SK-N-SH treated with all-trans-retinoic acid at 6 μM for 48 hours (cell line): ENCODE measurements around the gene ABCB10.
"Not testable (repeated sequence)": the region's sequence is repeated elsewhere in the genome, so short reads cannot be mapped to it uniquely, and the experiment has no call there.

Source experiments
- ATAC-seq: fragments of 200-7000 bp; cut with Tn5 transposase; 3 replicates; pipeline ENCODE4 v1.9.1; 2020; ENCODE audit warnings: mild to moderate bottlenecking, moderate library complexity
- ARNTL ChIP-seq: fragments of 450-650 bp; formaldehyde crosslinking; IDR thresholded peaks from 2 replicates; pipeline ENCODE4 v1.5.0; 2020; ENCODE audit warnings: low read depth, mild to moderate bottlenecking, moderate library complexity, borderline replicate concordance
- BACH2 ChIP-seq: fragments of 250-450 bp; sonication (Bioruptor Pico); IDR thresholded peaks from 2 replicates; pipeline ENCODE4 v1.9.0; 2021; ENCODE audit warnings: mild to moderate bottlenecking, borderline replicate concordance
- CREB5 ChIP-seq: fragments of 250-450 bp; sonication (Bioruptor Pico); IDR thresholded peaks from 2 replicates; pipeline ENCODE4 v1.5.1; 2020; ENCODE audit warnings: low read depth, mild to moderate bottlenecking, moderate library complexity
- CSDC2 ChIP-seq: fragments of 250-450 bp; sonication (Bioruptor Pico); IDR thresholded peaks from 2 replicates; pipeline ENCODE4 v1.5.0; 2020; ENCODE audit warnings: mild to moderate bottlenecking, moderate library complexity
- ESRRG ChIP-seq: fragments of 250-450 bp; sonication (Bioruptor Pico); IDR thresholded peaks from 2 replicates; pipeline ENCODE4 v1.6.1; 2021; ENCODE audit warnings: mild to moderate bottlenecking
- GLIS3 ChIP-seq: fragments of 250-450 bp; sonication (Bioruptor Pico); IDR thresholded peaks from 2 replicates; pipeline ENCODE4 v1.5.0; 2020; ENCODE audit warnings: mild to moderate bottlenecking, moderate library complexity
- ISL1 ChIP-seq: fragments of 250-450 bp; sonication (Bioruptor Pico); IDR thresholded peaks from 2 replicates; pipeline ENCODE4 v2.1.2; 2022; ENCODE audit warnings: mild to moderate bottlenecking, moderate library complexity
- OSR1 ChIP-seq: fragments of 250-450 bp; sonication (Bioruptor Pico); IDR thresholded peaks from 2 replicates; pipeline ENCODE4 v1.8.0; 2022; ENCODE audit warnings: moderate library complexity, mild to moderate bottlenecking, inconsistent platforms
- PATZ1 ChIP-seq: fragments of 250-450 bp; sonication (Bioruptor Pico); IDR thresholded peaks from 2 replicates; pipeline ENCODE4 v1.8.0; 2020; ENCODE audit warnings: mild to moderate bottlenecking, moderate library complexity, borderline replicate concordance
- PPARA ChIP-seq: fragments of 250-450 bp; sonication (Bioruptor Pico); IDR thresholded peaks from 2 replicates; pipeline ENCODE4 v1.5.0; 2020; ENCODE audit warnings: mild to moderate bottlenecking, borderline replicate concordance
- RARB ChIP-seq: fragments of 250-450 bp; sonication (Bioruptor Pico); IDR thresholded peaks from 2 replicates; pipeline ENCODE4 v1.8.0; 2021; ENCODE audit warnings: mild to moderate bottlenecking, moderate library complexity
- SNAI2 ChIP-seq: fragments of 250-450 bp; sonication (Bioruptor Pico); IDR thresholded peaks from 2 replicates; pipeline ENCODE4 v1.5.0; 2020; ENCODE audit warnings: mild to moderate bottlenecking, moderate library complexity
- TCF4 ChIP-seq: fragments of 250-450 bp; sonication (Bioruptor Pico); IDR thresholded peaks from 2 replicates; pipeline ENCODE4 v1.8.0; 2021; ENCODE audit warnings: mild to moderate bottlenecking, moderate library complexity, borderline replicate concordance
- TOX ChIP-seq: fragments of 250-450 bp; sonication (Bioruptor Pico); IDR thresholded peaks from 2 replicates; pipeline ENCODE4 v1.8.0; 2021; ENCODE audit warnings: mild to moderate bottlenecking, moderate library complexity, borderline replicate concordance
- ZC3H10 ChIP-seq: fragments of 250-450 bp; sonication (Bioruptor Pico); IDR thresholded peaks from 2 replicates; pipeline ENCODE4 v1.5.1; 2021; ENCODE audit warnings: mild to moderate bottlenecking, moderate library complexity
- ZFP3 ChIP-seq: fragments of 250-450 bp; sonication (Bioruptor Pico); IDR thresholded peaks from 2 replicates; pipeline ENCODE4 v1.5.0; 2020; ENCODE audit warnings: mild to moderate bottlenecking, moderate library complexity
- ZFP30 ChIP-seq: fragments of 450-650 bp; formaldehyde crosslinking; IDR thresholded peaks from 2 replicates; pipeline ENCODE4 v1.5.0; 2022; ENCODE audit warnings: mild to moderate bottlenecking, moderate library complexity
- ZNF565 ChIP-seq: fragments of 450-650 bp; formaldehyde crosslinking; conservative IDR thresholded peaks from 2 replicates; pipeline ENCODE4 v1.5.0; 2020; ENCODE audit warnings: low read depth, mild to moderate bottlenecking, moderate library complexity
- TF ChIP-seq, protein P1 (sequence below): fragments of 250-450 bp; sonication (Bioruptor Pico); IDR thresholded peaks from 2 replicates; pipeline ENCODE4 v1.5.1; 2021; ENCODE audit warnings: mild to moderate bottlenecking, moderate library complexity
- TF ChIP-seq, protein P2 (sequence below): fragments of 250-450 bp; sonication (Bioruptor Pico); IDR thresholded peaks from 2 replicates; pipeline ENCODE4 v1.8.0; 2021; ENCODE audit warnings: low read depth, mild to moderate bottlenecking, moderate library complexity, borderline replicate concordance

ABCB10 gene

GRCh38 chr1:229562686-229563085, 4.2 kb upstream of the ABCB10 start (continued):
- no peak for TF ChIP-seq ARNTL
- no peak for TF ChIP-seq ESRRG (CRISPR knock-in tag)
- no peak for TF ChIP-seq ZFP30 (CRISPR knock-in tag)

DNA sequence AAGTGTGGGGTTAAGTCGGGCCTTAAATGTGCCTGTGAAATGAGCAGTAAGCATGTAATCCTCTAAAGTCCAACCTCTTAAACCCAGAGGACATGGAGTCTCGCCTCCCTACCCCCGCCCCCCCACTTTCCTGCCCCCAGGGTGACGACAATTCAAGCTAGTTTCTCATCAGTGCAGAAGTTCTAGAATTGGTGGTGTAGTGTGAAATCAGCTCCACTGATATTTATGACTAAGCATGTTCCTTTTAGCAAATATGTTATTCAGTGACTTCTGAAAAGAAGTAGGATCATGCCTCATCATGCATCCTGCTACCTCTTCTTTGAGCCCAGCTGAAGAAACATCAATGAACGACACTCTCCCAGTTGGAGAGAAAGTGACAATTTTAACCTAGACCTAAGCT, 2.6 kb upstream of the ABCB10 start:
- no peak for ATAC-seq
- TF ChIP-seq ZC3H10 (CRISPR knock-in tag), result no peak
- TF ChIP-seq BACH2 (CRISPR knock-in tag), result no peak
- no peak for TF ChIP-seq SNAI2
- no peak for TF ChIP-seq PATZ1 (CRISPR knock-in tag)
- TF ChIP-seq PPARA (CRISPR knock-in tag), result no peak
- TF ChIP-seq ZNF565 (CRISPR knock-in tag), result no peak

GRCh38 chr1:229560124-229560523, 1.6 kb upstream of the ABCB10 start:
- not testable (repeated sequence) for ATAC-seq

DNA sequence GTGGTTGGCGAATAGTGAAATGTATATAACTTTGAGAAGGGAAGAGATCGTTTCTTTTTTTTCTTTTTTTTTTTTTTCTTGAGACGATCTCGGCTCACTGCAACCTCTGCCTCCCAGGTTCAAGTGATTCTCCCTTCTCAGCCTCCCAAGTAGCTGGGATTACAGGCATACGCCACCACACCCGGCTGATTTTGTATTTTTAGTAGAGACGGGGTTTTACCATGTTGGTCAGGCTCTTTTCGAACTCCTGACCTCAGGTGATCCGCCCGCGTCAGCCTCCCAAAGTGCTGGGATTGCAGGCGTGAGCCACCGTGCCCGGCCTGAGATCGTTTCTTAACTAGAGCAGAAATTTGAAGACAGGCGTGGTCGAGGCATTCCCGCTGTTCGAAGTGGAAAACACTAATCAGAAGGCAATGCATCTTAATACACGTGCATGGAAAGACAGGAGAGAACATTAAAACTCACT, 862 bp upstream of the ABCB10 start:
- ATAC-seq, result not testable (repeated sequence)

- ATAC-seq, result peak; percentile 12
- TF ChIP-seq, protein P1, sequence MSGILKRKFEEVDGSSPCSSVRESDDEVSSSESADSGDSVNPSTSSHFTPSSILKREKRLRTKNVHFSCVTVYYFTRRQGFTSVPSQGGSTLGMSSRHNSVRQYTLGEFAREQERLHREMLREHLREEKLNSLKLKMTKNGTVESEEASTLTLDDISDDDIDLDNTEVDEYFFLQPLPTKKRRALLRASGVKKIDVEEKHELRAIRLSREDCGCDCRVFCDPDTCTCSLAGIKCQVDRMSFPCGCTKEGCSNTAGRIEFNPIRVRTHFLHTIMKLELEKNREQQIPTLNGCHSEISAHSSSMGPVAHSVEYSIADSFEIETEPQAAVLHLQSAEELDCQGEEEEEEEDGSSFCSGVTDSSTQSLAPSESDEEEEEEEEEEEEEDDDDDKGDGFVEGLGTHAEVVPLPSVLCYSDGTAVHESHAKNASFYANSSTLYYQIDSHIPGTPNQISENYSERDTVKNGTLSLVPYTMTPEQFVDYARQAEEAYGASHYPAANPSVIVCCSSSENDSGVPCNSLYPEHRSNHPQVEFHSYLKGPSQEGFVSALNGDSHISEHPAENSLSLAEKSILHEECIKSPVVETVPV (CRISPR knock-in tag), result no peak
- TF ChIP-seq SNAI2, result no peak
- no peak for TF ChIP-seq TCF4 (CRISPR knock-in tag)
- TF ChIP-seq TOX (CRISPR knock-in tag), result no peak
- no peak for TF ChIP-seq BACH2 (CRISPR knock-in tag)
- no peak for TF ChIP-seq GLIS3 (CRISPR knock-in tag)
- TF ChIP-seq PATZ1 (CRISPR knock-in tag), result no peak
Observed at GRCh38 chr1:229557913-229558414, 543 bp downstream of the ABCB10 start.

- no peak for ATAC-seq
- TF ChIP-seq ZFP3 (CRISPR knock-in tag) (no peak), CSDC2 (CRISPR knock-in tag) (no peak), ARNTL (no peak), ISL1 (CRISPR knock-in tag) (no peak)
- TF ChIP-seq, all 23 proteins: peak for 0
Observed at GRCh38 chr1:229557200-229557850, 1.2 kb downstream of the ABCB10 start.

GRCh38 chr1:229554886-229555621, 3.5 kb downstream of the ABCB10 start:
- ATAC-seq, result no peak
- TF ChIP-seq ESRRG (CRISPR knock-in tag) (no peak), ISL1 (CRISPR knock-in tag) (no peak), OSR1 (CRISPR knock-in tag) (no peak), SNAI2 (no peak), RARB (CRISPR knock-in tag) (no peak), PPARA (CRISPR knock-in tag) (no peak), ZC3H10 (CRISPR knock-in tag) (no peak), BACH2 (CRISPR knock-in tag) (no peak), TOX (CRISPR knock-in tag) (no peak), CREB5 (CRISPR knock-in tag) (no peak), TCF4 (CRISPR knock-in tag) (no peak), CSDC2 (CRISPR knock-in tag) (no peak)
- TF ChIP-seq, protein P2, sequence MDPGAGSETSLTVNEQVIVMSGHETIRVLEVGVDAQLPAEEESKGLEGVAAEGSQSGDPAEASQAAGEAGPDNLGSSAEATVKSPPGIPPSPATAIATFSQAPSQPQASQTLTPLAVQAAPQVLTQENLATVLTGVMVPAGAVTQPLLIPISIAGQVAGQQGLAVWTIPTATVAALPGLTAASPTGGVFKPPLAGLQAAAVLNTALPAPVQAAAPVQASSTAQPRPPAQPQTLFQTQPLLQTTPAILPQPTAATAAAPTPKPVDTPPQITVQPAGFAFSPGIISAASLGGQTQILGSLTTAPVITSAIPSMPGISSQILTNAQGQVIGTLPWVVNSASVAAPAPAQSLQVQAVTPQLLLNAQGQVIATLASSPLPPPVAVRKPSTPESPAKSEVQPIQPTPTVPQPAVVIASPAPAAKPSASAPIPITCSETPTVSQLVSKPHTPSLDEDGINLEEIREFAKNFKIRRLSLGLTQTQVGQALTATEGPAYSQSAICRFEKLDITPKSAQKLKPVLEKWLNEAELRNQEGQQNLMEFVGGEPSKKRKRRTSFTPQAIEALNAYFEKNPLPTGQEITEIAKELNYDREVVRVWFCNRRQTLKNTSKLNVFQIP (CRISPR knock-in tag), result no peak
